ENCODE measurements around the gene PPT1.

- TF ChIP-seq CTCF (conservative IDR thresholded peaks at IDR 0.05; ENCODE audit: low read depth, low read length): no peak
- TF ChIP-seq POLR2A (IDR thresholded peaks at IDR 0.05; ENCODE audit: low read depth, low read length): no peak
- TF ChIP-seq BHLHE40 (IDR thresholded peaks at IDR 0.05; ENCODE audit: low read depth, low read length): no peak
- no peak for TF ChIP-seq MXI1 (IDR thresholded peaks at IDR 0.05; ENCODE audit: borderline replicate concordance, low read depth, low read length)
- TF ChIP-seq RAD21 (IDR thresholded peaks at IDR 0.05; ENCODE audit: low read length): no peak
- TF ChIP-seq MAZ (IDR thresholded peaks at IDR 0.05; ENCODE audit: borderline replicate concordance, low read depth, low read length): no peak
- no peak for TF ChIP-seq MAFK (IDR thresholded peaks at IDR 0.05; ENCODE audit: low read depth, low read length)
- TF ChIP-seq ELK1 (IDR thresholded peaks at IDR 0.05; ENCODE audit: borderline replicate concordance, low read depth, low read length): no peak
- TF ChIP-seq CEBPB (IDR thresholded peaks at IDR 0.05; ENCODE audit: low read depth, low read length): no peak
- no peak for TF ChIP-seq USF2 (IDR thresholded peaks at IDR 0.05; ENCODE audit: low read depth, low read length)
Measured at GRCh38 chr1:40029608-40030007, 67.4 kb downstream of the PPT1 start.
